Measurements from ENCODE around the gene BCL11B. TPM values are rescaled to one million over a fixed set of nuclear protein-coding genes. Genes with fewer than 3 reads are reported as not detected.

BCL11B gene
- polyA plus RNA-seq, 3 donors, result 0.01 TPM; not detected in 2

DNA sequence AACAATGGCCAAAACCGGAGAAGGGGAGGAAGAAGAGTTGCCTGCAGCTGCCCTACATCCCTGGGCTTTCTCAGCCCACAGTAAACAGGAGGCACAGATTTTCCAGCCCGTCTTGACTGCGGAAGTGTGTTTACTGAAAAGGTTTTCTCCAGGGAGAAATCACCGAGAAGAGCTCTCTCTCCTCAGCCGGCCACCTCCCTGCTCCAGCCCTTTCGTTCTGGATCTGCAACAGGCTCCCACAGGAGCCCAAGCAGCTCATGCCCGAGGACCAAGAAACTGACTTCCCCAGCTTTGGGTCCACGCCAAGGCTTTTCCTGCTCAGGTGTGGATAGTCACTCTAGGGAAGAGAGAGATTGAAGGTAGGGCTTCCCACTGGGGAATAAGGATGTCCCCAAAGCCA lies 61.7 kb downstream of the BCL11B start:
- no peaks in the 10 kb centered on the region for H3K27me3 ChIP-seq (ENCODE audit: control insufficient read depth in 2 of 2, insufficient read depth in 2 of 2, low read length in 2 of 2)
- WGBS (ENCODE audit: insufficient coverage), result 83% methylated on average over 3 of the region's 8 CpGs
- peaks cover 0 to 13% (median 2%) of the 10 kb centered on the region in 3 donors for H3K27me3 Mint-ChIP-seq (ENCODE audit: low read depth in 3 of 3)
- no peak for DNase-seq
- H3K4me1 ChIP-seq (ENCODE audit: control insufficient read depth in 1 of 2, insufficient read depth in 2 of 2, low read length in 2 of 2), result no peaks in the 10 kb centered on the region
- no peak overlapping the region for H3K4me3 ChIP-seq (replicated peaks in 1 of 3; ENCODE audit: low read depth in 2 of 3, low read length in 3 of 3)
- H3K4me1 Mint-ChIP-seq, result no peaks in the 10 kb centered on the region
- no peak overlapping the region for H3K27ac ChIP-seq (ENCODE audit: low read depth in 1 of 2, low read length in 2 of 2)
- H4K20me1 ChIP-seq (ENCODE audit: insufficient read depth, low read length), result no peaks in the 10 kb centered on the region
- TF ChIP-seq, protein P1, sequence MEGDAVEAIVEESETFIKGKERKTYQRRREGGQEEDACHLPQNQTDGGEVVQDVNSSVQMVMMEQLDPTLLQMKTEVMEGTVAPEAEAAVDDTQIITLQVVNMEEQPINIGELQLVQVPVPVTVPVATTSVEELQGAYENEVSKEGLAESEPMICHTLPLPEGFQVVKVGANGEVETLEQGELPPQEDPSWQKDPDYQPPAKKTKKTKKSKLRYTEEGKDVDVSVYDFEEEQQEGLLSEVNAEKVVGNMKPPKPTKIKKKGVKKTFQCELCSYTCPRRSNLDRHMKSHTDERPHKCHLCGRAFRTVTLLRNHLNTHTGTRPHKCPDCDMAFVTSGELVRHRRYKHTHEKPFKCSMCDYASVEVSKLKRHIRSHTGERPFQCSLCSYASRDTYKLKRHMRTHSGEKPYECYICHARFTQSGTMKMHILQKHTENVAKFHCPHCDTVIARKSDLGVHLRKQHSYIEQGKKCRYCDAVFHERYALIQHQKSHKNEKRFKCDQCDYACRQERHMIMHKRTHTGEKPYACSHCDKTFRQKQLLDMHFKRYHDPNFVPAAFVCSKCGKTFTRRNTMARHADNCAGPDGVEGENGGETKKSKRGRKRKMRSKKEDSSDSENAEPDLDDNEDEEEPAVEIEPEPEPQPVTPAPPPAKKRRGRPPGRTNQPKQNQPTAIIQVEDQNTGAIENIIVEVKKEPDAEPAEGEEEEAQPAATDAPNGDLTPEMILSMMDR (IDR thresholded peaks at IDR 0.05), result no peak
- no peaks in the 10 kb centered on the region for H3K36me3 Mint-ChIP-seq
- H3K9me3 Mint-ChIP-seq, result peaks cover 0 to 2% (median 0%) of the 10 kb centered on the region in 7 donors
- no peak overlapping the region for H3K27ac Mint-ChIP-seq
- H3K4me2 ChIP-seq (replicated peaks; ENCODE audit: extremely low read depth, low read length, poor library complexity, severe bottlenecking), result no peak overlapping the region
- no peaks in the 10 kb centered on the region for H3K9me3 ChIP-seq (replicated peaks in 1 of 2; ENCODE audit: control insufficient read depth in 1 of 2, insufficient read depth in 1 of 2, low read length in 2 of 2)
- H3K4me3 Mint-ChIP-seq, result no peak overlapping the region
- H3K9ac ChIP-seq (ENCODE audit: insufficient read depth, low read length, poor library complexity, severe bottlenecking), result no peak overlapping the region
- intact Hi-C loops (cut with micrococcal nuclease), result no loop called here
- H3K79me2 ChIP-seq (ENCODE audit: insufficient read depth, low read length), result no peaks in the 10 kb centered on the region
- no peak overlapping the region for H2AFZ ChIP-seq (ENCODE audit: insufficient read depth, low read depth, low read length, poor library complexity, severe bottlenecking)
- no peaks in the 10 kb centered on the region for H3K36me3 ChIP-seq (replicated peaks in 1 of 2; ENCODE audit: control insufficient read depth in 1 of 2, insufficient read depth in 2 of 2, low read length in 2 of 2)

DNA sequence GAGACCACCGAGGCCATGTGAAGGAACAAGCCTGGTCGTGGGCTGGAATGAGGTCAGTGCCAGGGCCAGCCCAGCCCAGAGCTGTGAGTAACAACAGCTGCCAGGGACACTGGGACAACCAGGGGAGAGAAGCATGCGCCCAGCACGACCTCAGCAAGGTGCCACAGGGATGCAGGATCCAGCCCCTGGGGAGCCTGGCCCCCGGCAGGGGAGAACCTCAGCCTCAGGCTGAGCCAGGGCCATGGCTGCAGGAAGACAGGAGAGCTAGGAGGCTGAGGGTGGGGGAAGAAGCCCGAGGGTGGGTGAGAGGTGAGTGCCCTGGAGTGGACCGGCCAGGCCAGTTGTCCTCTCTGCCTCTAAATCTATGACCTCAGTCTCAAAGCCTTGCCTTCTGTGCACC lies 62.6 kb downstream of the BCL11B start:
- Histone ChIP-seq H4K20me1 (ENCODE audit: insufficient read depth, low read length) (no peaks in the 10 kb centered on the region), H3K4me2 (replicated peaks; ENCODE audit: extremely low read depth, low read length, poor library complexity, severe bottlenecking) (no peak overlapping the region), H3K27ac (ENCODE audit: low read depth in 1 of 2, low read length in 2 of 2) (no peak overlapping the region), H3K79me2 (ENCODE audit: insufficient read depth, low read length) (no peaks in the 10 kb centered on the region), H3K4me1 (ENCODE audit: control insufficient read depth in 1 of 2, insufficient read depth in 2 of 2, low read length in 2 of 2) (no peaks in the 10 kb centered on the region), H3K27me3 (ENCODE audit: control insufficient read depth in 2 of 2, insufficient read depth in 2 of 2, low read length in 2 of 2) (no peaks in the 10 kb centered on the region), H3K9ac (ENCODE audit: insufficient read depth, low read length, poor library complexity, severe bottlenecking) (no peak overlapping the region), H3K36me3 (replicated peaks in 1 of 2; ENCODE audit: control insufficient read depth in 1 of 2, insufficient read depth in 2 of 2, low read length in 2 of 2) (no peaks in the 10 kb centered on the region), H3K9me3 (replicated peaks in 1 of 2; ENCODE audit: control insufficient read depth in 1 of 2, insufficient read depth in 1 of 2, low read length in 2 of 2) (no peaks in the 10 kb centered on the region), H3K4me3 (replicated peaks in 1 of 3; ENCODE audit: low read depth in 2 of 3, low read length in 3 of 3) (no peak overlapping the region), H2AFZ (ENCODE audit: insufficient read depth, low read depth, low read length, poor library complexity, severe bottlenecking) (no peak overlapping the region)
- no peak for DNase-seq
- intact Hi-C loops (cut with micrococcal nuclease), result no loop called here
- peaks cover 0 to 2% (median 0%) of the 10 kb centered on the region in 7 donors for H3K9me3 Mint-ChIP-seq
- H3K4me3 Mint-ChIP-seq, result no peak overlapping the region
- no peak overlapping the region for H3K27ac Mint-ChIP-seq
- peaks cover 0 to 13% (median 2%) of the 10 kb centered on the region in 3 donors for H3K27me3 Mint-ChIP-seq (ENCODE audit: low read depth in 3 of 3)
- TF ChIP-seq, protein P1 (IDR thresholded peaks at IDR 0.05), result no peak
- 85% methylated on average over 6 of the region's 7 CpGs for WGBS (ENCODE audit: insufficient coverage)
- H3K36me3 Mint-ChIP-seq, result no peaks in the 10 kb centered on the region
- no peaks in the 10 kb centered on the region for H3K4me1 Mint-ChIP-seq
